CD4-positive, alpha-beta T cell (primary cell): Measurements from ENCODE around the gene RBM4B. TPM values are rescaled to one million over a fixed set of nuclear protein-coding genes. Genes with fewer than 3 reads are reported as not detected.

Experiments used
- ATAC-seq: fragments of 200-7000 bp; cut with Tn5 transposase; one replicate; pipeline ENCODE4 v1.10.0; 2022; ENCODE audit warnings: mild to moderate bottlenecking; ENCODE audit not compliant: poor library complexity
- CTCF ChIA-PET: fragments of 350-600 bp; sonication (Branson Sonifier 250); formaldehyde crosslinking; loops from one replicate; lab custom pipeline; 2021; ENCODE audit warnings: antibody characterized with exemption, inconsistent platforms; lab: Charles Lee
- POLR2A ChIA-PET: fragments of 350-600 bp; sonication (Branson Sonifier 250); formaldehyde crosslinking; loops from one replicate; lab custom pipeline; 2021; ENCODE audit warnings: antibody characterized with exemption, inconsistent platforms; lab: Charles Lee
- DNase-seq, 14 experiments: peaks; one replicate each; pipeline ENCODE4 v3.0.0-alpha.2; 2013 to 2020; ENCODE audit warnings: mixed read lengths in 2 of 14
- H3K27ac ChIP-seq, 2 donors: one replicate each; pipeline versions ENCODE4 v1.5.1 to v1.7.0; 2013; ENCODE audit warnings: low read length in 2 of 2, low read depth in 1 of 2, mild to moderate bottlenecking in 1 of 2
- H3K27me3 ChIP-seq, 2 experiments: 1 replicate in 1 of 2; 2 replicates in 1 of 2; pipeline versions ENCODE4 v1.6.1 to v1.7.0; 2013; ENCODE audit warnings: low read length in 2 of 2, control low read depth in 1 of 2, mild to moderate bottlenecking in 1 of 2, moderate library complexity in 1 of 2; ENCODE audit not compliant: insufficient read depth in 2 of 2, control insufficient read depth in 1 of 2
- H3K36me3 ChIP-seq: one replicate; pipeline ENCODE4 v1.6.1; 2013; ENCODE audit warnings: low read length, control low read depth; ENCODE audit not compliant: insufficient read depth
- H3K4me1 ChIP-seq: one replicate; pipeline ENCODE4 v1.6.1; 2013; ENCODE audit warnings: low read length, control low read depth; ENCODE audit not compliant: insufficient read depth
- H3K4me3 ChIP-seq: one replicate; pipeline ENCODE4 v1.5.1; 2013; ENCODE audit warnings: mild to moderate bottlenecking, low read length, moderate library complexity
- H3K9me3 ChIP-seq, 2 experiments: 1 replicate in 1 of 2; 2 replicates in 1 of 2; pipeline versions ENCODE4 v1.6.1 to v1.7.0; 2013; ENCODE audit warnings: low read length in 2 of 2, mild to moderate bottlenecking in 2 of 2, control low read depth in 1 of 2, moderate library complexity in 1 of 2; ENCODE audit not compliant: control insufficient read depth in 1 of 2, insufficient read depth in 1 of 2
- H3K27ac Mint-ChIP-seq: one replicate; pipeline ENCODE4 v1.8.0; 2020; ENCODE audit warnings: mixed read lengths
- H3K27me3 Mint-ChIP-seq: one replicate; pipeline ENCODE4 v1.8.0; 2021; ENCODE audit warnings: mixed read lengths
- H3K36me3 Mint-ChIP-seq: one replicate; pipeline ENCODE4 v1.8.0; 2021; ENCODE audit warnings: low read depth, mixed read lengths
- H3K4me1 Mint-ChIP-seq: one replicate; pipeline ENCODE4 v1.8.0; 2021; ENCODE audit warnings: low read depth, mixed read lengths
- H3K4me3 Mint-ChIP-seq: one replicate; pipeline ENCODE4 v1.8.0; 2020; ENCODE audit warnings: mild to moderate bottlenecking, mixed read lengths
- H3K9me3 Mint-ChIP-seq: one replicate; pipeline ENCODE4 v1.8.0; 2020; ENCODE audit warnings: mixed read lengths
- CTCF ChIP-seq: fragments of 200-600 bp; IDR thresholded peaks from one replicate; pipeline ENCODE4 v1.8.0; 2022; ENCODE audit warnings: antibody characterized with exemption, mild to moderate bottlenecking
- intact Hi-C, 2 experiments: fragments of 100-400 bp; cut with DNase I in 1 of 2; cut with micrococcal nuclease in 1 of 2; formaldehyde crosslinking; loops; one replicate each; pipeline versions ENCODE4 v1.15.1 to v1.9.0; 2023 to 2025; cut with DNase I, micrococcal nuclease
- total RNA-seq, 174 experiments: library from RNA in 2 of 174; stranded (reverse) in 2 of 174; gene quantifications; one replicate each; pipeline ENCODE4 v1.2.3 and lab custom pipeline; 2021 to 2026

Gene RBM4B
- total RNA-seq, 2 experiments from 2014 or later = 3.8 to 5.1 TPM

DNA sequence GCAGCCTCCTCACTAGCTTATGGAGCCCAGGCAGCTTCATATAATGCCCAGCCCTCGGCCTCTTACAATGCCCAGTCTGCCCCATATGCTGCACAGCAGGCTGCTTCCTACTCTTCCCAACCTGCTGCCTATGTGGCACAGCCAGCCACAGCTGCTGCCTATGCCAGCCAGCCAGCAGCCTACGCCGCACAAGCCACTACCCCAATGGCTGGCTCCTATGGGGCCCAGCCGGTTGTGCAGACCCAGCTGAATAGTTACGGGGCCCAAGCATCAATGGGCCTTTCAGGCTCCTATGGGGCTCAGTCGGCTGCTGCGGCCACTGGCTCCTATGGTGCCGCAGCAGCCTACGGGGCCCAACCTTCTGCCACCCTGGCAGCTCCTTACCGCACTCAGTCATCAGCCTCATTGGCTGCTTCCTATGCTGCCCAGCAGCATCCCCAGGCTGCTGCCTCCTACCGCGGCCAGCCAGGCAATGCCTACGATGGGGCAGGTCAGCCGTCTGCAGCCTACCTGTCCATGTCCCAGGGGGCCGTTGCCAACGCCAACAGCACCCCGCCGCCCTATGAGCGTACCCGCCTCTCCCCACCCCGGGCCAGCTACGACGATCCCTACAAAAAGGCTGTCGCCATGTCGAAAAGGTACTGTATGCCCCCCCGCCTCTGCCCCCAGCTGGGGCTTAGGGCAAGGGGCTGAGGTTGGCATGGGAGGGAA is 52.5 kb downstream of the RBM4B start:
- H3K4me3 Mint-ChIP-seq = no peak overlapping the region
- ATAC-seq = no peak

GRCh38 chr11:66624450-66624849 is 53.2 kb downstream of the RBM4B start:
- no peak overlapping the region for H3K4me3 Mint-ChIP-seq
- Histone ChIP-seq H3K36me3 (peaks cover 89% of the 10 kb centered on the region), H3K27ac (no peak overlapping the region), H3K27me3 (no peaks in the 10 kb centered on the region), H3K4me1 (peaks cover 86% of the 10 kb centered on the region), H3K9me3 (no peaks in the 10 kb centered on the region), H3K4me3 (no peak overlapping the region)
- intact Hi-C loops = no loop called here
- DNase-seq (no peak), ATAC-seq (no peak)
- POLR2A ChIA-PET = interaction anchor here (0.8 to 16.0 kb wide), 3 partner anchors 8 to 53 kb away, joined by 4 to 511 read pairs (median 6); partner anchors contain the start of genes RBM14, RBM4 and RBM4B
- TF ChIP-seq CTCF = no peak
- H3K27me3 Mint-ChIP-seq = no peaks in the 10 kb centered on the region
- CTCF ChIA-PET = no interaction called here
- peaks cover 89% of the 10 kb centered on the region for H3K36me3 Mint-ChIP-seq
- no peak overlapping the region for H3K27ac Mint-ChIP-seq
- H3K4me1 Mint-ChIP-seq = peaks cover 83% of the 10 kb centered on the region
- no peaks in the 10 kb centered on the region for H3K9me3 Mint-ChIP-seq

More for the DNA sequence above, 52.5 kb downstream of the RBM4B start:
- intact Hi-C loops = no loop called here
- no peak for TF ChIP-seq CTCF
- Mint-ChIP-seq H3K36me3 (peaks cover 91% of the 10 kb centered on the region), H3K9me3 (no peaks in the 10 kb centered on the region), H3K27ac (no peak overlapping the region), H3K4me1 (peaks cover 84% of the 10 kb centered on the region), H3K27me3 (no peaks in the 10 kb centered on the region)
- ChIA-PET CTCF (no interaction called here), POLR2A (interaction anchor here (0.8 to 16.0 kb wide), 3 partner anchors 9 to 52 kb away, joined by 4 to 511 read pairs (median 6); partner anchors contain the start of genes RBM14, RBM4 and RBM4B)
- Histone ChIP-seq H3K27ac (no peak overlapping the region), H3K27me3 (no peaks in the 10 kb centered on the region), H3K36me3 (peaks cover 92% of the 10 kb centered on the region), H3K9me3 (no peaks in the 10 kb centered on the region), H3K4me3 (no peak overlapping the region), H3K4me1 (peaks cover 79% of the 10 kb centered on the region)
- no peak for DNase-seq

GRCh38 chr11:66619080-66619554 is 58.6 kb downstream of the RBM4B start:
- intact Hi-C loops = loop anchor here (1.0 to 5.0 kb wide), 2 partner anchors 19 to 152 kb away; partner anchors contain the start of genes PELI3 (in 1 of the 2) and RBM4 (in 1 of the 2)
- no peaks in the 10 kb centered on the region for H3K9me3 ChIP-seq
- TF ChIP-seq CTCF = no peak
- H3K4me1 ChIP-seq = peaks cover 74% of the 10 kb centered on the region
- H3K4me3 Mint-ChIP-seq = peak overlapping the region; percentile 99
- ChIA-PET CTCF (interaction anchor here (0.7 to 5.9 kb wide), 6 partner anchors 19 to 180 kb away, joined by 3 to 47 read pairs (median 4); partner anchors contain the start of genes BBS1, CCDC87, MRPL11 and RBM4), POLR2A (interaction anchor here (0.6 to 16.0 kb wide), 17 partner anchors 9 to 1194 kb away, joined by 3 to 511 read pairs (median 4); partner anchors contain the start of genes CCDC87, CCS, DPP3 and MRPL11)
- peak overlapping the region; percentile 94 for H3K27ac Mint-ChIP-seq
- DNase-seq = peak in 5 of 14 experiments; percentile 11 to 90 (median 86)
- no peaks in the 10 kb centered on the region for H3K27me3 ChIP-seq
- peaks cover 76% of the 10 kb centered on the region for H3K4me1 Mint-ChIP-seq
- H3K27me3 Mint-ChIP-seq = no peaks in the 10 kb centered on the region
- H3K9me3 Mint-ChIP-seq = no peaks in the 10 kb centered on the region
- peak; percentile 53 for ATAC-seq
- H3K4me3 ChIP-seq = peak overlapping the region; percentile 99
- peak overlapping the region; percentile 96 to 98 for H3K27ac ChIP-seq
- peaks cover 71% of the 10 kb centered on the region for H3K36me3 Mint-ChIP-seq
- H3K36me3 ChIP-seq = peaks cover 49% of the 10 kb centered on the region
